NCI-H2081 (cell line): ENCODE data around the gene ERCC2.

ENCODE experiments used
- DNase-seq, 2 experiments: peaks; one replicate each; lab custom pipeline; 2025; lab: John Stamatoyannopoulos, UW

The ERCC2 gene

GRCh38 chr19:45303269-45304060, 66.9 kb downstream of the ERCC2 start:
- DNase-seq, result no peak

DNA sequence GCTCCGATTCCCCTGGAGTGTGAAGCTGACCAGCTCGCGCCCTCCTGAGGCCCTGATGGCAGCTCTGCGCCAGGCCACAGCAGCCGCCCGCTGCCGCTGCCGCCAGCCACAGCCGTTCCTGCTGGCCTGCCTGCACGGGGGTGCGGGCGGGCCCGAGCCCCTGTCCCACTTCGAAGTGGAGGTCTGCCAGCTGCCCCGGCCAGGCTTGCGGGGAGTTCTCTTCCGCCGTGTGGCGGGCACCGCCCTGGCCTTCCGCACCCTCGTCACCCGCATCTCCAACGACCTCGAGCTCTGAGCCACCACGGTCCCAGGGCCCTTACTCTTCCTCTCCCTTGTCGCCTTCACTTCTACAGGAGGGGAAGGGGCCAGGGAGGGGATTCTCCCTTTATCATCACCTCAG, 68.0 kb downstream of the ERCC2 start:
- DNase-seq, result no peak
